T-helper 2 cell treated with Interferon-gamma antibody and Interleukin-4, amounts not matched to agents 5 μg/mL and 100 μg/mL, for 36 hours (primary cell): ENCODE measurements around the gene H6PD.
A peak's percentile ranks its signal among the peaks of the same experiment; 100 is the strongest.

Experiments used
- DNase-seq: peaks from one replicate; pipeline ENCODE4 v3.0.0; 2021; ENCODE audit warnings: low spot score
- H3K27ac Mint-ChIP-seq: one replicate; pipeline ENCODE4 v1.8.0; 2021; ENCODE audit warnings: mild to moderate bottlenecking, mixed read lengths
- H3K27me3 Mint-ChIP-seq: one replicate; pipeline ENCODE4 v1.8.0; 2021; ENCODE audit warnings: low read depth, mixed read lengths
- H3K36me3 Mint-ChIP-seq: one replicate; pipeline ENCODE4 v1.8.0; 2021; ENCODE audit warnings: low read depth, mixed read lengths
- H3K4me1 Mint-ChIP-seq: one replicate; pipeline ENCODE4 v1.8.0; 2021; ENCODE audit warnings: low read depth, mixed read lengths
- H3K4me3 Mint-ChIP-seq: one replicate; pipeline ENCODE4 v1.8.0; 2022; ENCODE audit warnings: mild to moderate bottlenecking, moderate library complexity, mixed read lengths
- H3K9me3 Mint-ChIP-seq: one replicate; pipeline ENCODE4 v1.8.0; 2021; ENCODE audit warnings: mixed read lengths

The H6PD gene

GRCh38 chr1:9303916-9304315 lies 69.3 kb downstream of the H6PD start:
- H3K4me3 Mint-ChIP-seq: no peak overlapping the region
- H3K4me1 Mint-ChIP-seq: peaks cover 24% of the 10 kb centered on the region
- H3K36me3 Mint-ChIP-seq: peaks cover 6% of the 10 kb centered on the region
- DNase-seq: no peak
- no peak overlapping the region for H3K27ac Mint-ChIP-seq
- H3K27me3 Mint-ChIP-seq: no peaks in the 10 kb centered on the region
- H3K9me3 Mint-ChIP-seq: no peaks in the 10 kb centered on the region

GRCh38 chr1:9305216-9305615 lies 70.6 kb downstream of the H6PD start:
- DNase-seq: no peak
- Mint-ChIP-seq H3K4me1 (peaks cover 19% of the 10 kb centered on the region), H3K4me3 (no peak overlapping the region), H3K9me3 (no peaks in the 10 kb centered on the region), H3K27ac (no peak overlapping the region), H3K36me3 (peaks cover 6% of the 10 kb centered on the region), H3K27me3 (no peaks in the 10 kb centered on the region)

DNA sequence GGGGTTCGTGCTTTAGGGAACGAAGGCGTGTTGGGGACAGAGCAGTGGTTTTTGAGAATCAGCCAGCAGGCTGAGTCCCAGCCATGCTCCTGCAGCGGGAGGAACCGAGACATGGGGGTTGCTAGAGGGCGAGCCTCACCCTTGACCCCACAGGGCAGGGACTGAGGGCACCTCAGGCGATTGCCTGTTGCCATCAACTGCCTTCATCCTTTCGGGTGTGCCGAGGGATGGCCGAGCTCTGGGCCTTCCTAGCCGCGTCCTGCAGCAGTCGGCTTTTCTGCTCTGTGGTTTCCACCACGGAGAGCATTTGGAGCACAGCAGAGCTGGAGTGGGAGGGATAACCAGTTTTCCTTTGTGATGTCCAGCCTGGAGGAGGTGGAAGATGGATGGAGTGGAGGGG lies 71.4 kb downstream of the H6PD start:
- H3K27ac Mint-ChIP-seq: no peak overlapping the region
- H3K9me3 Mint-ChIP-seq: no peaks in the 10 kb centered on the region
- H3K36me3 Mint-ChIP-seq: peaks cover under 1% of the 10 kb centered on the region
- H3K4me1 Mint-ChIP-seq: peaks cover 11% of the 10 kb centered on the region
- DNase-seq: no peak
- H3K4me3 Mint-ChIP-seq: no peak overlapping the region
- H3K27me3 Mint-ChIP-seq: no peaks in the 10 kb centered on the region

DNA sequence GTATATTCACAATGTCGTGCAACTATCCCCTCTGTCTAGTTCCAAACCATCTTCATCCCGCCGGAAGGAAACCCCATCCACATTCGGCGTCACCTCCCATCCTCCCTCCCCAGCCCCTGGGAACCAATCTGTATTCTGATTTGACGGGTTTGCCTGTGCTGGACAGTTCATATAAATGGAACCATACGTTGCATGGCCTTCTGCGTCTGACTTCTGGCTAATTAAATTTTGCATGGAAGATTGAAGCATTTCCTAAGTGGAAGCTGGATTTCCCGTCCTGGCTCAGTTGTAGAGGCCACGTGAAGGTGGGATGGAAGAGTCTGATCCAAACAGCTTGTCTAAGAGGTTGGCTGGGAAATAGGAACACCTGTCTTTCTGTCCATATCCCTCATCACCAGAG lies 72.7 kb downstream of the H6PD start:
- no peaks in the 10 kb centered on the region for H3K27me3 Mint-ChIP-seq
- no peak overlapping the region for H3K4me3 Mint-ChIP-seq
- no peak overlapping the region for H3K27ac Mint-ChIP-seq
- no peaks in the 10 kb centered on the region for H3K9me3 Mint-ChIP-seq
- H3K4me1 Mint-ChIP-seq: peaks cover 11% of the 10 kb centered on the region
- DNase-seq: no peak
- H3K36me3 Mint-ChIP-seq: no peaks in the 10 kb centered on the region

DNA sequence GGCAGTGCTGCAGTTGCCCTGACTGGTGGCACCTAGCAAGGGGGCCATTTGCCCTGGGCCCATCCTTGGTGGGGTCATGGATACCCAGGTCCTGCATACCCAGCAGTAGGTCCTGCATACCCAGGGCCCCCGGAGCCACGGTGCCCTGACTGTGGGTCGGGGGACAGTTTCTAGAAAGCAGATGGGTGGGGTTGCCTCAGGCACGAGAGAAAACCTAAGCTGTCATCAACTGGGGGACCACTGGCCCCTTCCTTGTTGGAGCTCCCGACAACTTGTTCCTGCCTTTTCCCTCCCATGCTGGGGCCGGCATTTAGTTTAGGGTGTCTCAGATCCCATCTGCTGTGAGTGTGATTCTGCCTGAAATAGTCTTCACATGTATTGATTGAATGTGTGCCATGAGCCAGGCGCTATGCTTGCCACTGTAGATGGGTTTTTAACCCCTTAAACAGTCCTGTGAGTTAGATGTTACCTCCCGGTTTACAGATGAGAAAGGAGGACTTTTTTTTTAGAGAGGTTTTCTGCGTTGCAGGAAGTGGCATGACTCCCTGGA lies 73.7 kb downstream of the H6PD start:
- peaks cover 12% of the 10 kb centered on the region for H3K4me1 Mint-ChIP-seq
- DNase-seq: no peak
- no peak overlapping the region for H3K27ac Mint-ChIP-seq
- no peaks in the 10 kb centered on the region for H3K9me3 Mint-ChIP-seq
- H3K27me3 Mint-ChIP-seq: no peaks in the 10 kb centered on the region
- H3K36me3 Mint-ChIP-seq: no peaks in the 10 kb centered on the region
- no peak overlapping the region for H3K4me3 Mint-ChIP-seq

- Mint-ChIP-seq H3K4me1 (peaks cover 16% of the 10 kb centered on the region), H3K27me3 (no peaks in the 10 kb centered on the region), H3K36me3 (no peaks in the 10 kb centered on the region), H3K9me3 (no peaks in the 10 kb centered on the region), H3K4me3 (no peak overlapping the region), H3K27ac (no peak overlapping the region)
- DNase-seq: no peak
Observed at GRCh38 chr1:9309080-9309479, 74.5 kb downstream of the H6PD start.

DNA sequence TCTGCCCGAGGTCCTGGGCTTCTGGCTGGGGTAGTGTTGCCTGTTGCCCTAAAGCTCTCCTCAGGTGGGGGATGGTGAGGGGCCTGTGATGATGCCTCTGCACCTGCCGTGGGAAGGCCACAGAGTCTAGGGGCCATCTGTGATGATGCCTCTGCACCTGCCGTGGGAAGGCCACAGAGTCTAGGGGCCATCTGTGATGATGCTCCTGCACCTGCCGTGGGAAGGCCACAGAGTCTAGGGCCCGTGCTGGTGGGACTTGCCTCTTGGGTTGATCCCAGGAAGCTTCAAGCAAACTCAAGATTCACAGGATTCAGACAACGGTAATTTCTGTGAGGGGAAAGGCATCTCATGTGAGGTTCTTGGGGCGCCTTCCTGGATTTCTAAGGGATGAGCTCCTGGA lies 75.4 kb downstream of the H6PD start:
- Mint-ChIP-seq H3K4me3 (no peak overlapping the region), H3K36me3 (no peaks in the 10 kb centered on the region), H3K4me1 (peaks cover 25% of the 10 kb centered on the region), H3K27me3 (no peaks in the 10 kb centered on the region), H3K27ac (no peak overlapping the region), H3K9me3 (no peaks in the 10 kb centered on the region)
- DNase-seq: no peak

- no peaks in the 10 kb centered on the region for H3K9me3 Mint-ChIP-seq
- H3K27me3 Mint-ChIP-seq: no peaks in the 10 kb centered on the region
- no peak overlapping the region for H3K4me3 Mint-ChIP-seq
- H3K27ac Mint-ChIP-seq: no peak overlapping the region
- no peak for DNase-seq
- peaks cover 32% of the 10 kb centered on the region for H3K4me1 Mint-ChIP-seq
- peaks cover 2% of the 10 kb centered on the region for H3K36me3 Mint-ChIP-seq
Observed at GRCh38 chr1:9311029-9311428, 76.5 kb downstream of the H6PD start.

DNA sequence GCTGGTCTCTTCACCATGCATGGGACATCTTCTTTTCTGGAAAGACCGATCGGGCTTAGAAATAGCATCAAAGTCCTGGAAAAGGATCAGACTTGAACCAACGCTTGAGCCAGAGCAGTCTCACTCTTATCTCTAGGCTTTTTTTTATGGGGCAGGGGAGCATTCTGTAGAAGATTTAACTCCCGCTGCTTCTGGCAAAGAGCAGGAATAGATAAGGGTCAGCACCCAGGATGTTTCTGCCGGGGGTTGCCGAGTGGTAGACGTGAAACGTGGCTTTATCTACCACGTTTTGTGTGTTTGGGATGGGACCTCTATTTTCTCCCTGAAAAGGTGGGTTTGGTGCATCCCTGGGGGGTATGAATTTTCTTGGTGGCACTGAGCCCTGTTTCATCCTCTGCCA lies 76.9 kb downstream of the H6PD start:
- Mint-ChIP-seq H3K9me3 (no peaks in the 10 kb centered on the region), H3K27ac (no peak overlapping the region), H3K27me3 (no peaks in the 10 kb centered on the region), H3K4me1 (peaks cover 34% of the 10 kb centered on the region), H3K36me3 (peaks cover 2% of the 10 kb centered on the region), H3K4me3 (no peak overlapping the region)
- DNase-seq: no peak

GRCh38 chr1:9312168-9312720 lies 77.7 kb downstream of the H6PD start:
- no peak for DNase-seq
- Mint-ChIP-seq H3K9me3 (no peaks in the 10 kb centered on the region), H3K36me3 (peaks cover 2% of the 10 kb centered on the region), H3K27me3 (no peaks in the 10 kb centered on the region), H3K4me1 (peaks cover 37% of the 10 kb centered on the region), H3K27ac (no peak overlapping the region), H3K4me3 (no peak overlapping the region)

GRCh38 chr1:9313576-9313975 lies 79.0 kb downstream of the H6PD start:
- no peak for DNase-seq
- Mint-ChIP-seq H3K27me3 (no peaks in the 10 kb centered on the region), H3K9me3 (no peaks in the 10 kb centered on the region), H3K4me1 (peaks cover 41% of the 10 kb centered on the region), H3K36me3 (peaks cover 2% of the 10 kb centered on the region), H3K4me3 (peak overlapping the region; percentile 9), H3K27ac (no peak overlapping the region)

- Mint-ChIP-seq H3K4me1 (peaks cover 41% of the 10 kb centered on the region), H3K27me3 (no peaks in the 10 kb centered on the region), H3K4me3 (no peak overlapping the region), H3K36me3 (peaks cover 2% of the 10 kb centered on the region), H3K27ac (no peak overlapping the region), H3K9me3 (no peaks in the 10 kb centered on the region)
- DNase-seq: no peak
Observed at GRCh38 chr1:9314111-9314510, 79.5 kb downstream of the H6PD start.

- Mint-ChIP-seq H3K9me3 (no peaks in the 10 kb centered on the region), H3K4me3 (peak overlapping the region; percentile 73), H3K27me3 (no peaks in the 10 kb centered on the region), H3K27ac (peak overlapping the region; percentile 91), H3K36me3 (peaks cover 2% of the 10 kb centered on the region), H3K4me1 (peaks cover 41% of the 10 kb centered on the region)
- no peak for DNase-seq
Observed at GRCh38 chr1:9314711-9315379, 80.3 kb downstream of the H6PD start.

DNA sequence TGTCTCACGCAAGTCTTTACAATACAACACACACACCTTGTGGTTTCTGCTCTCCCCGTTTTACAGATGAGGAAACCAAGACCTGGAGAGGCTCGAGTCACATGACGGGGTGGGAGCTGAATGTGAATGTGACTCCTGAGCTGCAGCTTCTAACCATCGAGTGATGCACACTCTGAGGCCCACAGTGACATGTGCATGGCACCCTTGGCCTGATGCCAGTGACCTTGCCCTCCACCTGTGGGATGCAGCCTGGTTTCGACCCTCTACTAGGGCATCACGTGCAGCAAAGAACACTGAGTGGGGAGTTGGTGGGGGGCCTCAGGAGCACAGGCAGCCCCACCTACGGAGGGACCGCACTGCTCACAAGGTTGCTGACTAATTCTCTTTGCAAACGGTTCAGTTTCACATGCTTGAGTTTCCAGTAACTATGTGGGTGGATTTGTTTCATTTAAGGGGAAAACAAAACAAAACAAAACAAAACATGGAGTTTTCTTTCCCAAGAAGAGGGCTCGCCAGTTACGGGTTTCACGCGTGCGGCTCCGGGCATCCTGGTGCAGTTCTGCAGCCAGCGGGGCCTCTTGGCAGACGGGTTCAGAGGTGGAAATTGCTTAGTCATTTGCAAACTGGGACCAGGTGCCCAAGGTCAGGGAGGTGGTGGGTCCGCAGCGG lies 81.0 kb downstream of the H6PD start:
- peak overlapping the region; percentile 91 for H3K27ac Mint-ChIP-seq
- H3K4me3 Mint-ChIP-seq: peak overlapping the region; percentile 73
- H3K36me3 Mint-ChIP-seq: peaks cover 2% of the 10 kb centered on the region
- peaks cover 41% of the 10 kb centered on the region for H3K4me1 Mint-ChIP-seq
- DNase-seq: peak; percentile 80
- H3K9me3 Mint-ChIP-seq: no peaks in the 10 kb centered on the region
- no peaks in the 10 kb centered on the region for H3K27me3 Mint-ChIP-seq
